ENCODE results near the gene FAM168A.

GRCh38 chr11:73510877-73511276, 87.0 kb downstream of the FAM168A start:
- no peak for TF ChIP-seq CTCF (IDR thresholded peaks at IDR 0.05; ENCODE audit: low read depth, low read length)
- no peak for TF ChIP-seq MYC (IDR thresholded peaks at IDR 0.05; ENCODE audit: low read depth, low read length)
- TF ChIP-seq POLR2A (IDR thresholded peaks at IDR 0.05; ENCODE audit: extremely low read depth, insufficient read length), result no peak
- no peak for TF ChIP-seq MAX (IDR thresholded peaks at IDR 0.05; ENCODE audit: low read depth, low read length)
